Right lobe of liver (tissue), 4 donors: ENCODE measurements around the gene TMTC1.

Experiments used
- POLR2A ChIP-seq: fragments of 450-650 bp; IDR thresholded peaks from one replicate; pipeline ENCODE4 v1.6.1; 2017; ENCODE audit warnings: antibody characterized with exemption, mild to moderate bottlenecking
- TF ChIP-seq, protein P1 (sequence below), 4 donors: fragments of 200-600 bp in 3 of 4; fragments of 450-650 bp in 1 of 4; IDR thresholded peaks; one replicate each; pipeline versions ENCODE4 v1.5.1 to v1.8.0; 2016 to 2022; ENCODE audit warnings: antibody characterized with exemption in 4 of 4, mild to moderate bottlenecking in 2 of 4
- donor health status: DM: no; HTN: no; CAD: no.
- donor health status: DM: no; HTN: no; CAD: no.
- donor health status: DM: no; HTN: yes; CAD: no.

DNA sequence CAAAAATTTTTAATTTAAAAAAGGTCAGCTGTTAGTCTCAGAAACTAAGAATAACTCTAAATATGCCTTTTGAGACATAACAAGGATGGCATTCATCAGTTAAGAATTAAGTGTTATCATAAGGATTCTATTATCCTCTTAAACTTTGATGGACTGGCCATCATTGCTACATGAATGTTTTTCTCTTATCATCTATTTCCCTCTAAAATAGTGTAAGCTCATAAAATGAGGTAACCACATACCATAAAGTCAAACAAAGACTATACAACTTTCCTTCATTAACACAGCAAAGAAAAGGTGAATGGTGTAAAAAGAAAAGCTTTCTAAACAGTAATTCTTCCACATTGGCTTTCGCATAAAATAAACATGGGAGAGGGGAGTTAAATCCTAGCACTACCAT lies 41.1 kb downstream of the TMTC1 start:
- TF ChIP-seq, protein P1, sequence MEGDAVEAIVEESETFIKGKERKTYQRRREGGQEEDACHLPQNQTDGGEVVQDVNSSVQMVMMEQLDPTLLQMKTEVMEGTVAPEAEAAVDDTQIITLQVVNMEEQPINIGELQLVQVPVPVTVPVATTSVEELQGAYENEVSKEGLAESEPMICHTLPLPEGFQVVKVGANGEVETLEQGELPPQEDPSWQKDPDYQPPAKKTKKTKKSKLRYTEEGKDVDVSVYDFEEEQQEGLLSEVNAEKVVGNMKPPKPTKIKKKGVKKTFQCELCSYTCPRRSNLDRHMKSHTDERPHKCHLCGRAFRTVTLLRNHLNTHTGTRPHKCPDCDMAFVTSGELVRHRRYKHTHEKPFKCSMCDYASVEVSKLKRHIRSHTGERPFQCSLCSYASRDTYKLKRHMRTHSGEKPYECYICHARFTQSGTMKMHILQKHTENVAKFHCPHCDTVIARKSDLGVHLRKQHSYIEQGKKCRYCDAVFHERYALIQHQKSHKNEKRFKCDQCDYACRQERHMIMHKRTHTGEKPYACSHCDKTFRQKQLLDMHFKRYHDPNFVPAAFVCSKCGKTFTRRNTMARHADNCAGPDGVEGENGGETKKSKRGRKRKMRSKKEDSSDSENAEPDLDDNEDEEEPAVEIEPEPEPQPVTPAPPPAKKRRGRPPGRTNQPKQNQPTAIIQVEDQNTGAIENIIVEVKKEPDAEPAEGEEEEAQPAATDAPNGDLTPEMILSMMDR (IDR thresholded peaks at IDR 0.05): no peak
- no peak for TF ChIP-seq POLR2A
